Body of pancreas (tissue), 4 donors: ENCODE measurements around the gene C11orf86. TPM values are rescaled to one million over a fixed set of nuclear protein-coding genes. Genes with fewer than 3 reads are reported as not detected.
"Not testable (repeated sequence)": the region's sequence is repeated elsewhere in the genome, so short reads cannot be mapped to it uniquely, and the experiment has no call there.

ENCODE experiments used
- ATAC-seq: fragments of 150-250 bp; one replicate; pipeline ENCODE4 v1.9.1; 2016
- DNase-seq, 4 donors: peaks; one replicate each; pipeline ENCODE4 v3.0.0-alpha.2; 2019
- H3K27ac ChIP-seq, 4 donors: fragments of 200-600 bp; sonication (generic); 1 replicate in 3 of 4; 2 replicates in 1 of 4; pipeline versions ENCODE4 v1.5.1 to v1.6.1; 2016 to 2019; ENCODE audit warnings: mild to moderate bottlenecking in 1 of 4, mixed read lengths in 1 of 4, moderate library complexity in 1 of 4
- H3K27me3 ChIP-seq, 2 donors: fragments of 200-600 bp; sonication (generic); one replicate each; pipeline ENCODE4 v1.6.0; 2016; ENCODE audit warnings: mild to moderate bottlenecking in 1 of 2
- H3K36me3 ChIP-seq, 2 donors: fragments of 200-600 bp; sonication (generic); replicated peaks in 1 of 2; 2 replicates each; pipeline ENCODE4 v1.5.1; 2016; ENCODE audit warnings: low read depth in 2 of 2; ENCODE audit not compliant: insufficient read depth in 1 of 2
- H3K4me1 ChIP-seq: fragments of 200-600 bp; sonication (generic); one replicate; pipeline ENCODE4 v1.6.0; 2016
- H3K4me3 ChIP-seq, 2 donors: fragments of 200-600 bp; sonication (generic); 1 replicate in 1 of 2; 2 replicates in 1 of 2; pipeline ENCODE4 v1.5.1; 2016 to 2019
- H3K9me3 ChIP-seq, 3 donors: fragments of 200-600 bp; sonication (generic); 1 replicate in 2 of 3; 2 replicates in 1 of 3; pipeline ENCODE4 v1.5.1; 2016
- POLR2A ChIP-seq, 3 donors: fragments of 450-650 bp; IDR thresholded peaks; one replicate each; pipeline ENCODE4 v1.6.1; 2016; ENCODE audit warnings: antibody characterized with exemption in 3 of 3, mild to moderate bottlenecking in 2 of 3
- WGBS, 2 donors: methylation state at CpG; one replicate each; pipeline ENCODE4 v1.1.5; 2017; 5-methylcytosine and 5-hydroxymethylcytosine counted together
- intact Hi-C: fragments of 100-400 bp; cut with DNase I; formaldehyde crosslinking; loops from one replicate; pipeline ENCODE4 v1.15.1; 2023
- total RNA-seq, 2 donors: library from RNA; depleted of rRNA; stranded (reverse); fragments of >200 nt; gene quantifications; one replicate each; pipeline ENCODE4 v1.1.0, GENCODE V29; 2016
- TF ChIP-seq, protein P1 (sequence below), 7 experiments: fragments of 450-650 bp in 4 of 7; fragments of 200-600 bp in 3 of 7; sonication (generic) in 3 of 7; IDR thresholded peaks; one replicate each; pipeline ENCODE4 v1.5.1; 2016 to 2019; ENCODE audit warnings: antibody characterized with exemption in 7 of 7

C11orf86 gene
- total RNA-seq, 2 donors from 2014 or later: not detected

DNA sequence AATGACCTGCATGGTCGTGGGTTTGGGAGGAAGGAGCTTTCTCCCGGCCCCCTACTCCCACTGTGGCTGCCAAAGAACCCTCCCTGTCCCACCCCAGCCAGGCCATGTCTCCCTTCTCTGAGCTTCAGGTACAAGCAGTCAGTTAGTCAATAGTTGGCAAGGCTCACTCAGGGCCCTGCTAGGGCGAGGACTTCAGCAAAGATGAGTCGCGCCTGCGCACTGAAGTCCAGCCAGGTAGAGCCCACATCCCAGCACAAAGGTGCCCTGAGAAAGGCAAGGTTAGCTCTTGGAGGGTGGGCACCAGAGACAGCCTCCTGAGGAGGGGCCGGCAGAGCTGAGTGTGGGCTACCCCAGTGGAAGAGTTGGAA is 11.1 kb downstream of the C11orf86 start:
- TF ChIP-seq, protein P1, sequence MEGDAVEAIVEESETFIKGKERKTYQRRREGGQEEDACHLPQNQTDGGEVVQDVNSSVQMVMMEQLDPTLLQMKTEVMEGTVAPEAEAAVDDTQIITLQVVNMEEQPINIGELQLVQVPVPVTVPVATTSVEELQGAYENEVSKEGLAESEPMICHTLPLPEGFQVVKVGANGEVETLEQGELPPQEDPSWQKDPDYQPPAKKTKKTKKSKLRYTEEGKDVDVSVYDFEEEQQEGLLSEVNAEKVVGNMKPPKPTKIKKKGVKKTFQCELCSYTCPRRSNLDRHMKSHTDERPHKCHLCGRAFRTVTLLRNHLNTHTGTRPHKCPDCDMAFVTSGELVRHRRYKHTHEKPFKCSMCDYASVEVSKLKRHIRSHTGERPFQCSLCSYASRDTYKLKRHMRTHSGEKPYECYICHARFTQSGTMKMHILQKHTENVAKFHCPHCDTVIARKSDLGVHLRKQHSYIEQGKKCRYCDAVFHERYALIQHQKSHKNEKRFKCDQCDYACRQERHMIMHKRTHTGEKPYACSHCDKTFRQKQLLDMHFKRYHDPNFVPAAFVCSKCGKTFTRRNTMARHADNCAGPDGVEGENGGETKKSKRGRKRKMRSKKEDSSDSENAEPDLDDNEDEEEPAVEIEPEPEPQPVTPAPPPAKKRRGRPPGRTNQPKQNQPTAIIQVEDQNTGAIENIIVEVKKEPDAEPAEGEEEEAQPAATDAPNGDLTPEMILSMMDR (IDR thresholded peaks at IDR 0.05): no peak
- no peak for TF ChIP-seq POLR2A (IDR thresholded peaks at IDR 0.05)
- Histone ChIP-seq H3K4me3 (no peak overlapping the region), H3K27me3 (no peaks in the 10 kb centered on the region), H3K9me3 (no peaks in the 10 kb centered on the region), H3K27ac (peak overlapping the region in 3 of 4 donors; percentile 46 to 71 (median 61)), H3K36me3 (no peaks in the 10 kb centered on the region), H3K4me1 (peaks cover 30% of the 10 kb centered on the region)
- 73 to 79% methylated on average over 5 to 7 of the region's 7 CpGs for WGBS, 2 donors
- intact Hi-C loops: no loop called here
- DNase-seq: peak; percentile 40 to 59 (median 46)
- ATAC-seq: peak; percentile 64

DNA sequence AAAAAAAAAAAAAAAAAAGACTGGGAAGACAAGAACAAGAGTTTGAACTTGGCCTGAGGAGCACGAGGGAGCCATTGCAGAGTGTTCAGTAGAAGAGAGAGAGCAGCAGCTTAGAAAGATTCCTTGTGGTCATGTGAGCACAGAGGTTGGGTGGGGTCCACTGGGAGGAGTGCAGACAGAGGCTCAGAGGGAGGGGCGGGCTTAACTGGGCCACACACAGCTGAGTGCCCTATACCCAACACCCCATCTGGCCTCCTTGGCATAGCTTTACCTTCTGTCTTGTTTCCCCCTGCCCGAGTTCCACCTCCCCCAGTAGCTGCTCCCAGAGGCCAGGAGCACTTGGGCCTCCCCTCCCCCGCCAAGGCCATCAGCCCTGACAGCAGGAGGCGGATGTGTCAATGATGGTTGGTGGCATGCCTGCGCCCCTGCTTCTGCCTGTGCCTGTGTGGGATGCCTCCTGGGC is 12.1 kb downstream of the C11orf86 start:
- H3K4me3 ChIP-seq: no peak overlapping the region
- H3K27ac ChIP-seq: no peak overlapping the region
- no peaks in the 10 kb centered on the region for H3K36me3 ChIP-seq
- 86 to 92% methylated on average over 6 of the region's 6 CpGs for WGBS, 2 donors
- H3K27me3 ChIP-seq: no peaks in the 10 kb centered on the region
- intact Hi-C loops: no loop called here
- no peak for ATAC-seq
- DNase-seq: peak in 2 of 4 donors; percentile 10 to 15
- no peaks in the 10 kb centered on the region for H3K9me3 ChIP-seq
- peaks cover 27% of the 10 kb centered on the region for H3K4me1 ChIP-seq
- TF ChIP-seq POLR2A (IDR thresholded peaks at IDR 0.05): no peak

DNA sequence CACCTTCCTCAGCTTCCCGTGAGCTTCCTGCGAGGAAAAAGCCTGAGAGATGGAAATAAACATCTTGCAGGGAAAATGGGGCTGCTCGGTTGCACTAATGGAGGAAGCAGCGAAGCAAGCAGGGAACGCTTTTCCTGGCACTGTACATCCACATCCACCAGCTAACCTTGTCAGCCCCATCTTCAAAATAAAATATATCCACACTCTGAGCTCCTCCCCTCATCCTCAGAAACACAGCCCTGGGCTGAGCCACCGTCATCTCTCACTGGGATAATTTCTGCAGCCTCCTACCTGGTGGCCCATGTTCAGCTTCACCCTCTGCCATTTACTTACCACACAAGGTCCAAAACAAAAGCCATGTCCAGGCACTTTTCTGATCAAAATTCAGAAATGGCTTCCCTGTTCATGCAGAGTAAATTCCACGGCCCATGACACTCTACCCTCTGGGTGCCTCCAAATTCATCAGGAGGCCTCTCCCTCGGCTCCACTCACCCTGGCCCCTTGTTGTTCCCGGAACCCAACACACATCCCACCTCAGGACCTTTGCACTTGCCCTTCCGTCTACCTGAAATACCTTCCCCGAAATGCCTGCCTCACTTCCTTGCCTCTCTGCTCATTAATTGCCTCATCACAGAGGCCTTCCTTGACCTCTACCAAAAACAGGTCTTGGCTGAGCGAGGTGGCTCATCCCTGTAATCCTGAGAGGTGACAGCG is 13.0 kb downstream of the C11orf86 start:
- intact Hi-C loops: no loop called here

DNA sequence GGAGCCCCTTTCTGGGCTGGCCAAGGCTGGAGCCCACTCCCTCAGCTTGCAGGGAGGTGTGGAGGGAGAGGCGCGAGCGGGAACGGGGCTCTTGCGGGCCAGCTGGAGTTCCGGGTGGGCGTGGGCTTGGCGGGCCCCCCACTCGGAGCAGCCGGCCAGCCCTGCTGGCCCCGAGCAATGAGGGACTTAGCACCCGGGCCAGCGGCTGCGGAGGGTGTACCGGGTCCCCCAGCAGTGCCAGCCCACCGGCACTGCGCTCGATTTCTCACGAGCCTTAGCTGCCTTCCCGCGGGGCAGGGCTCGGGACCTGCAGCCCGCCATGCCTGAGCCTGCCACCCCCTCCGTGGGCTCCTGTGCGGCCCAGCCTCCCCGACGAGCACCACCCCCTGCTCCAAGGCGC is 13.6 kb downstream of the C11orf86 start:
- DNase-seq, intact Hi-C loops, H3K9me3 ChIP-seq, H3K27ac ChIP-seq, H3K4me3 ChIP-seq, ATAC-seq, H3K27me3 ChIP-seq, H3K36me3 ChIP-seq: not testable (repeated sequence)
- 96 to 97% methylated on average over 7 to 9 of the region's 28 CpGs for WGBS, 2 donors
- H3K4me1 ChIP-seq: peaks cover 27% of the 10 kb centered on the region

More for the DNA sequence above, 13.0 kb downstream of the C11orf86 start:
- Histone ChIP-seq H3K4me3 (no peak overlapping the region), H3K4me1 (peaks cover 27% of the 10 kb centered on the region), H3K36me3 (no peaks in the 10 kb centered on the region), H3K27ac (no peak overlapping the region), H3K9me3 (no peaks in the 10 kb centered on the region), H3K27me3 (no peaks in the 10 kb centered on the region)
- ATAC-seq: no peak
- no peak for DNase-seq
- no peak for TF ChIP-seq POLR2A (IDR thresholded peaks at IDR 0.05)
- TF ChIP-seq, protein P1 (IDR thresholded peaks at IDR 0.05): no peak
- 89 to 92% methylated on average over 13 of the region's 13 CpGs for WGBS, 2 donors

DNA sequence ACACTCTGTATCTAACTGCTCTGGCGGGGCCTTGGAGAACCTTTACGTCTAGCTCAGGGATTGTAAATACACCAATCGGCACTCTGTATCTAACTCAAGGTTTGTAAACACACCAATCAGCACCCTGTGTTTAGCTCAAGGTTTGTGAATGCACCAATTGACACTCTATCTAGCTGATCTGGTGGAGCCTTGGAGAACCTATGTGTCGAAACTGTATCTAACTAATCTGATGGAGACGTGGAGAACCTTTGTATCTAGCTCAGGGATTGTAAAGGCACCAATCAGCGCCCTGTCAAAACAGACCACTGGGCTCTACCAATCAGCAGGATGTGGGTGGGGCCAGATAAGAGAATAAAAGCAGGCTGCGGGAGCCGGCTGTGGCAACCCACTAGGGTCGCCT is 14.3 kb downstream of the C11orf86 start:
- intact Hi-C loops, ATAC-seq, H3K27me3 ChIP-seq, H3K36me3 ChIP-seq, H3K27ac ChIP-seq, H3K9me3 ChIP-seq, H3K4me3 ChIP-seq, DNase-seq: not testable (repeated sequence)
- 70 to 71% methylated on average over 9 of the region's 9 CpGs for WGBS, 2 donors
- peaks cover 21% of the 10 kb centered on the region for H3K4me1 ChIP-seq

DNA sequence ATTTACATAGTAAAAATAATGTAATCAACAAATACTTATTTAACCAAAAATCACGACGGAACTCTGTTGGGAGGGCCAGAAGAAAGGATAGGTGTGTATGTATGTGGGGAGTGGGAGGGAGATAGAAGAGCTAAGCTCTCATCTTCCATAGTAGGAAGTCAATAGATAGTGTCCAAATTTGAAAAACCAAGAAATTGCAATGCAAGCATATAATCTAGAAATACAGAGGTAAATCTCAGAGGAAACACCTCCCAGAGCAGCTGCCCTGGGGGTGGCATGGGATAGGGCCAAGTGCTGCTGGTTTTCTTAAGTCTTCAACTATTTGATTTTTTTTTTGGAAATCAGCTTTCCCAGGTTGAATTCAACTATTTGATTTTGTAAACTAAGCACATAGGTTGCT is 16.9 kb downstream of the C11orf86 start:
- DNase-seq (no peak), ATAC-seq (no peak)
- TF ChIP-seq POLR2A (IDR thresholded peaks at IDR 0.05): no peak
- TF ChIP-seq, protein P1 (IDR thresholded peaks at IDR 0.05): no peak
- Histone ChIP-seq H3K36me3 (no peaks in the 10 kb centered on the region), H3K4me3 (no peak overlapping the region), H3K4me1 (no peaks in the 10 kb centered on the region), H3K27me3 (no peaks in the 10 kb centered on the region), H3K9me3 (no peaks in the 10 kb centered on the region), H3K27ac (no peak overlapping the region)
- intact Hi-C loops: no loop called here
- WGBS, 2 donors: 27 to 37% methylated on average over 2 of the region's 2 CpGs
